Measurements from ENCODE around the gene SGPP1.
A peak's percentile ranks its signal among the peaks of the same experiment; 100 is the strongest.

SGPP1 gene

GRCh38 chr14:63737582-63738006, 9.7 kb upstream of the SGPP1 start:
- Histone ChIP-seq H3K9ac (ENCODE audit: low read length) (no peak overlapping the region), H3K79me1 (ENCODE audit: low read length) (no peaks in the 10 kb centered on the region), H4K8ac (ENCODE audit: low read depth, low read length) (no peak overlapping the region), H3K9me3 (ENCODE audit: insufficient read depth, low read depth, low read length) (no peaks in the 10 kb centered on the region), H3K36me3 (ENCODE audit: control insufficient read depth in 1 of 2, insufficient read depth in 2 of 2, low read length in 2 of 2) (no peaks in the 10 kb centered on the region), H3K4me2 (ENCODE audit: low read length) (no peak overlapping the region), H3K4me1 (ENCODE audit: control insufficient read depth in 1 of 2, insufficient read depth in 2 of 2, low read length in 2 of 2) (no peaks in the 10 kb centered on the region), H2BK120ac (ENCODE audit: insufficient read depth, low read length, poor library complexity) (no peak overlapping the region), H3K27ac (ENCODE audit: low read depth, low read length) (no peak overlapping the region), H2AK5ac (ENCODE audit: low read length) (no peak overlapping the region), H3K27me3 (ENCODE audit: insufficient read depth, low read length) (no peaks in the 10 kb centered on the region), H2BK12ac (ENCODE audit: low read length) (no peak overlapping the region), H4K91ac (ENCODE audit: low read depth, low read length) (no peak overlapping the region), H4K12ac (ENCODE audit: low read depth, low read length) (no peak overlapping the region), H3K18ac (ENCODE audit: low read length) (no peak overlapping the region), H3K4ac (ENCODE audit: low read depth, low read length) (no peak overlapping the region), H2AFZ (ENCODE audit: insufficient read depth, low read length, poor library complexity) (no peak overlapping the region), H3K4me3 (ENCODE audit: low read depth, low read length) (no peak overlapping the region), H3K79me2 (ENCODE audit: control insufficient read depth, insufficient read depth, low read length, poor library complexity) (no peaks in the 10 kb centered on the region), H3K23ac (ENCODE audit: low read length) (no peak overlapping the region), H3K14ac (ENCODE audit: low read length) (no peak overlapping the region), H2BK5ac (ENCODE audit: low read depth, low read length, poor library complexity) (no peak overlapping the region)
- WGBS (ENCODE audit: extremely low coverage, insufficient coverage, insufficient read length), result no CpG with 5 or more reads among the region's 1 CpG
- DNase-seq, result no peak

GRCh38 chr14:63735720-63736119, 7.9 kb upstream of the SGPP1 start:
- Histone ChIP-seq H4K12ac (ENCODE audit: low read depth, low read length) (no peak overlapping the region), H3K79me1 (ENCODE audit: low read length) (no peaks in the 10 kb centered on the region), H4K8ac (ENCODE audit: low read depth, low read length) (no peak overlapping the region), H2BK120ac (ENCODE audit: insufficient read depth, low read length, poor library complexity) (no peak overlapping the region), H3K4me3 (ENCODE audit: low read depth, low read length) (no peak overlapping the region), H3K27me3 (ENCODE audit: insufficient read depth, low read length) (no peaks in the 10 kb centered on the region), H2BK12ac (ENCODE audit: low read length) (no peak overlapping the region), H2AFZ (ENCODE audit: insufficient read depth, low read length, poor library complexity) (no peak overlapping the region), H3K18ac (ENCODE audit: low read length) (no peak overlapping the region), H2AK5ac (ENCODE audit: low read length) (no peak overlapping the region), H3K9me3 (ENCODE audit: insufficient read depth, low read depth, low read length) (no peaks in the 10 kb centered on the region), H3K27ac (ENCODE audit: low read depth, low read length) (no peak overlapping the region), H3K23ac (ENCODE audit: low read length) (no peak overlapping the region), H4K91ac (ENCODE audit: low read depth, low read length) (no peak overlapping the region), H3K79me2 (ENCODE audit: control insufficient read depth, insufficient read depth, low read length, poor library complexity) (no peaks in the 10 kb centered on the region), H3K36me3 (ENCODE audit: control insufficient read depth in 1 of 2, insufficient read depth in 2 of 2, low read length in 2 of 2) (no peaks in the 10 kb centered on the region), H3K4me1 (ENCODE audit: control insufficient read depth in 1 of 2, insufficient read depth in 2 of 2, low read length in 2 of 2) (no peaks in the 10 kb centered on the region), H3K4me2 (ENCODE audit: low read length) (no peak overlapping the region), H2BK5ac (ENCODE audit: low read depth, low read length, poor library complexity) (no peak overlapping the region), H3K9ac (ENCODE audit: low read length) (no peak overlapping the region), H3K4ac (ENCODE audit: low read depth, low read length) (no peak overlapping the region), H3K14ac (ENCODE audit: low read length) (no peak overlapping the region)
- WGBS (ENCODE audit: extremely low coverage, insufficient coverage, insufficient read length), result no CpG with 5 or more reads among the region's 5 CpGs
- no peak for DNase-seq

GRCh38 chr14:63730659-63731058, 2.8 kb upstream of the SGPP1 start:
- no CpG with 5 or more reads among the region's 3 CpGs for WGBS (ENCODE audit: extremely low coverage, insufficient coverage, insufficient read length)
- H4K12ac ChIP-seq (ENCODE audit: low read depth, low read length), result no peak overlapping the region

GRCh38 chr14:63727231-63727735, 582 bp downstream of the SGPP1 start:
- H4K91ac ChIP-seq (ENCODE audit: low read depth, low read length), result peak overlapping the region; percentile 78
- no CpG with 5 or more reads among the region's 45 CpGs for WGBS (ENCODE audit: extremely low coverage, insufficient coverage, insufficient read length)
- peak overlapping the region; percentile 82 for H3K27ac ChIP-seq (ENCODE audit: low read depth, low read length)
- peak overlapping the region; percentile 91 for H3K9ac ChIP-seq (ENCODE audit: low read length)
- peaks cover 16% of the 10 kb centered on the region for H3K79me2 ChIP-seq (ENCODE audit: control insufficient read depth, insufficient read depth, low read length, poor library complexity)
- H3K18ac ChIP-seq (ENCODE audit: low read length), result peak overlapping the region; percentile 97
- H3K14ac ChIP-seq (ENCODE audit: low read length), result peak overlapping the region; percentile 22
- peak overlapping the region; percentile 75 for H3K4me2 ChIP-seq (ENCODE audit: low read length)
- H2AK5ac ChIP-seq (ENCODE audit: low read length), result peak overlapping the region; percentile 18
- H3K4me3 ChIP-seq (ENCODE audit: low read depth, low read length), result peak overlapping the region; percentile 88
- peaks cover 0 to 3% of the 10 kb centered on the region in 2 experiments for H3K36me3 ChIP-seq (ENCODE audit: control insufficient read depth in 1 of 2, insufficient read depth in 2 of 2, low read length in 2 of 2)
- peak overlapping the region; percentile 68 for H2BK12ac ChIP-seq (ENCODE audit: low read length)
- H3K79me1 ChIP-seq (ENCODE audit: low read length), result peaks cover 11% of the 10 kb centered on the region
- H3K4me1 ChIP-seq (ENCODE audit: control insufficient read depth in 1 of 2, insufficient read depth in 2 of 2, low read length in 2 of 2), result no peaks in the 10 kb centered on the region
- peak overlapping the region; percentile 83 for H2BK5ac ChIP-seq (ENCODE audit: low read depth, low read length, poor library complexity)
- peak overlapping the region; percentile 98 for H2AFZ ChIP-seq (ENCODE audit: insufficient read depth, low read length, poor library complexity)
- H3K23ac ChIP-seq (ENCODE audit: low read length), result no peak overlapping the region
- peak overlapping the region; percentile 83 for H2BK120ac ChIP-seq (ENCODE audit: insufficient read depth, low read length, poor library complexity)
- peak overlapping the region; percentile 3 for H3K4ac ChIP-seq (ENCODE audit: low read depth, low read length)
- H4K8ac ChIP-seq (ENCODE audit: low read depth, low read length), result peak overlapping the region; percentile 87
- no peaks in the 10 kb centered on the region for H3K9me3 ChIP-seq (ENCODE audit: insufficient read depth, low read depth, low read length)
- peak overlapping the region; percentile 82 for H4K12ac ChIP-seq (ENCODE audit: low read depth, low read length)
- H3K27me3 ChIP-seq (ENCODE audit: insufficient read depth, low read length), result no peaks in the 10 kb centered on the region
- peak; percentile 18 to 52 for DNase-seq

More at GRCh38 chr14:63730659-63731058, 2.8 kb upstream of the SGPP1 start:
- Histone ChIP-seq H3K9ac (ENCODE audit: low read length) (no peak overlapping the region), H4K91ac (ENCODE audit: low read depth, low read length) (no peak overlapping the region), H3K9me3 (ENCODE audit: insufficient read depth, low read depth, low read length) (no peaks in the 10 kb centered on the region), H3K23ac (ENCODE audit: low read length) (no peak overlapping the region), H3K36me3 (ENCODE audit: control insufficient read depth in 1 of 2, insufficient read depth in 2 of 2, low read length in 2 of 2) (no peaks in the 10 kb centered on the region), H3K27me3 (ENCODE audit: insufficient read depth, low read length) (no peaks in the 10 kb centered on the region), H3K18ac (ENCODE audit: low read length) (no peak overlapping the region), H4K8ac (ENCODE audit: low read depth, low read length) (no peak overlapping the region), H3K79me1 (ENCODE audit: low read length) (peaks cover 11% of the 10 kb centered on the region), H3K4me3 (ENCODE audit: low read depth, low read length) (no peak overlapping the region), H2BK120ac (ENCODE audit: insufficient read depth, low read length, poor library complexity) (no peak overlapping the region), H2AK5ac (ENCODE audit: low read length) (no peak overlapping the region), H2BK5ac (ENCODE audit: low read depth, low read length, poor library complexity) (no peak overlapping the region), H3K14ac (ENCODE audit: low read length) (no peak overlapping the region), H3K4me2 (ENCODE audit: low read length) (no peak overlapping the region), H3K4ac (ENCODE audit: low read depth, low read length) (no peak overlapping the region), H3K4me1 (ENCODE audit: control insufficient read depth in 1 of 2, insufficient read depth in 2 of 2, low read length in 2 of 2) (no peaks in the 10 kb centered on the region), H3K27ac (ENCODE audit: low read depth, low read length) (no peak overlapping the region), H3K79me2 (ENCODE audit: control insufficient read depth, insufficient read depth, low read length, poor library complexity) (peaks cover 8% of the 10 kb centered on the region), H2BK12ac (ENCODE audit: low read length) (no peak overlapping the region), H2AFZ (ENCODE audit: insufficient read depth, low read length, poor library complexity) (no peak overlapping the region)
- DNase-seq, result no peak
